Left renal cortex interstitium (tissue), 4 donors: ENCODE results near the gene C18orf32. TPM values are rescaled to one million over a fixed set of nuclear protein-coding genes. Genes with fewer than 3 reads are reported as not detected.

Source experiments
- polyA plus RNA-seq, 4 donors: library from polyadenylated mRNA; unstranded; fragments of 120-200 nt; gene quantifications; one replicate each; pipeline ENCODE4 v1.2.1, GENCODE V29; 2013; ENCODE audit not compliant: insufficient read length in 4 of 4

C18orf32 gene
- polyA plus RNA-seq, 4 donors, result 27.7 to 33.7 (median 32.1) TPM

Other genes with a start within 250 kb of the C18orf32 start
- 10 to 100 TPM; 48.4 to 56.0 (median 50.7) TPM for gene DYM, start 26.6 kb downstream of the C18orf32 start, polyA plus RNA-seq
- gene RPL17, start 5.2 kb upstream of the C18orf32 start, polyA plus RNA-seq, result 1,000 to 10,000 TPM; 2,057 to 2,730 (median 2,360) TPM
- gene LIPG, start 74.8 kb upstream of the C18orf32 start, polyA plus RNA-seq, result 10 to 100 TPM; 39.3 to 72.7 (median 55.9) TPM